Daoy (cell line): ENCODE results near the gene CARD19. TPM values are rescaled to one million over a fixed set of nuclear protein-coding genes. Genes with fewer than 3 reads are reported as not detected.

ENCODE experiments used
- DNase-seq: peaks from one replicate; pipeline ENCODE4 v3.0.0-alpha.2; 2015; ENCODE audit warnings: low read depth
- total RNA-seq: library from RNA; depleted of rRNA; stranded (reverse); fragments of >200 nt; shearing (Covaris generic); gene quantifications from 2 replicates; pipeline ENCODE4 v1.2.3, GENCODE V29; 2014; rRNA removed

The CARD19 gene
- 36.1 and 64.4 TPM in 2 replicates for total RNA-seq

GRCh38 chr9:93096131-93096802 lies at the start of gene CARD19:
Gene CARD19 (plus strand): TSS chr9:93096217. CDS start chr9:93096346, 129 bp downstream.
- DNase-seq = peak; percentile 60

GRCh38 chr9:93048566-93049448 lies 47.2 kb upstream of the CARD19 start:
- DNase-seq = no peak

- DNase-seq = no peak
Measured at GRCh38 chr9:93049491-93049890, 46.5 kb upstream of the CARD19 start.

GRCh38 chr9:93050231-93050630 lies 45.8 kb upstream of the CARD19 start:
- no peak for DNase-seq

- no peak for DNase-seq
Measured at GRCh38 chr9:93051680-93052089, 44.3 kb upstream of the CARD19 start.

- DNase-seq = no peak
Measured at GRCh38 chr9:93052791-93053540, 43.1 kb upstream of the CARD19 start.

- DNase-seq = no peak
Measured at GRCh38 chr9:93053781-93054331, 42.2 kb upstream of the CARD19 start.

GRCh38 chr9:93054758-93055704 lies 41.0 kb upstream of the CARD19 start:
- DNase-seq = no peak

GRCh38 chr9:93057042-93057702 lies 38.8 kb upstream of the CARD19 start:
- no peak for DNase-seq

- DNase-seq = no peak
Measured at GRCh38 chr9:93057703-93058354, 38.2 kb upstream of the CARD19 start.

GRCh38 chr9:93058355-93059010 lies 37.5 kb upstream of the CARD19 start, which contains the start of gene SUSD3:
Gene SUSD3 (plus strand): TSS chr9:93058701. CDS start chr9:93058743, 42 bp downstream.
- DNase-seq = peak; percentile 65

- DNase-seq = no peak
Measured at GRCh38 chr9:93059011-93059714, 36.9 kb upstream of the CARD19 start.

GRCh38 chr9:93059715-93060578 lies 36.1 kb upstream of the CARD19 start:
- no peak for DNase-seq

- peak; percentile 86 for DNase-seq
Measured at GRCh38 chr9:93060746-93061259, 35.2 kb upstream of the CARD19 start.

- DNase-seq = no peak
Measured at GRCh38 chr9:93061260-93061751, 34.7 kb upstream of the CARD19 start.

GRCh38 chr9:93061791-93062763 lies 33.9 kb upstream of the CARD19 start:
- no peak for DNase-seq
